CD14-positive monocyte (primary cell): ENCODE results near the gene PCED1A. TPM values are rescaled to one million over a fixed set of nuclear protein-coding genes. Genes with fewer than 3 reads are reported as not detected.

Experiments
- DNase-seq, 3 donors: peaks; one replicate each; pipeline ENCODE4 v3.0.0-alpha.2; 2011 to 2022
- H2AFZ ChIP-seq: 2 replicates; pipeline ENCODE4 v1.6.0; 2012; ENCODE audit warnings: mild to moderate bottlenecking, low read depth, low read length, inconsistent platforms; ENCODE audit not compliant: insufficient read depth, poor library complexity, severe bottlenecking
- H3K27ac ChIP-seq, 2 donors: 1 replicate in 1 of 2; 2 replicates in 1 of 2; pipeline ENCODE4 v1.5.1; 2012 to 2013; ENCODE audit warnings: low read length in 2 of 2, control low read depth in 1 of 2, inconsistent platforms in 1 of 2, low read depth in 1 of 2, mild to moderate bottlenecking in 1 of 2
- H3K27me3 ChIP-seq, 2 donors: one replicate each; pipeline versions ENCODE4 v1.6.0 to v1.6.1; 2011 to 2013; ENCODE audit warnings: low read length in 2 of 2; ENCODE audit not compliant: control insufficient read depth in 2 of 2, insufficient read depth in 2 of 2
- H3K36me3 ChIP-seq, 2 donors: replicated peaks in 1 of 2; 1 replicate in 1 of 2; 2 replicates in 1 of 2; pipeline versions ENCODE4 v1.5.1 to v1.6.1; 2012 to 2013; ENCODE audit warnings: low read length in 2 of 2, control low read depth in 1 of 2, inconsistent platforms in 1 of 2, mild to moderate bottlenecking in 1 of 2; ENCODE audit not compliant: insufficient read depth in 2 of 2, control insufficient read depth in 1 of 2
- H3K4me1 ChIP-seq, 2 donors: 1 replicate in 1 of 2; 2 replicates in 1 of 2; pipeline versions ENCODE4 v1.5.1 to v1.6.1; 2012 to 2013; ENCODE audit warnings: low read length in 2 of 2, control low read depth in 1 of 2, inconsistent platforms in 1 of 2, mild to moderate bottlenecking in 1 of 2, moderate library complexity in 1 of 2; ENCODE audit not compliant: insufficient read depth in 2 of 2, control insufficient read depth in 1 of 2
- H3K4me2 ChIP-seq: replicated peaks from 2 replicates; pipeline ENCODE3; 2012; ENCODE audit warnings: low read length, moderate library complexity, mild to moderate bottlenecking; ENCODE audit not compliant: poor library complexity, severe bottlenecking; ENCODE audit errors: extremely low read depth
- H3K4me3 ChIP-seq, 3 experiments: fragments of 200-600 bp in 1 of 3; sonication (generic) in 1 of 3; replicated peaks in 1 of 3; 1 replicate in 2 of 3; 2 replicates in 1 of 3; pipeline ENCODE4 v1.5.1; 2011 to 2013; ENCODE audit warnings: low read length in 3 of 3, mild to moderate bottlenecking in 3 of 3, control low read depth in 2 of 3, low read depth in 2 of 3, inconsistent platforms in 1 of 3, moderate library complexity in 1 of 3
- H3K79me2 ChIP-seq: 2 replicates; pipeline ENCODE4 v1.6.0; 2012; ENCODE audit warnings: mild to moderate bottlenecking, control low read depth, inconsistent platforms, low read length, moderate library complexity; ENCODE audit not compliant: insufficient read depth
- H3K9ac ChIP-seq: 2 replicates; pipeline ENCODE4 v1.6.0; 2017; ENCODE audit warnings: low read length, mild to moderate bottlenecking; ENCODE audit not compliant: insufficient read depth, poor library complexity, severe bottlenecking
- H3K9me3 ChIP-seq, 2 donors: replicated peaks in 1 of 2; 1 replicate in 1 of 2; 2 replicates in 1 of 2; pipeline versions ENCODE4 v1.5.1 to v1.6.1; 2012 to 2013; ENCODE audit warnings: low read length in 2 of 2, control low read depth in 1 of 2; ENCODE audit not compliant: control insufficient read depth in 1 of 2, insufficient read depth in 1 of 2
- H4K20me1 ChIP-seq: 2 replicates; pipeline ENCODE4 v1.6.0; 2012; ENCODE audit warnings: mild to moderate bottlenecking, low read length, control low read depth, moderate library complexity; ENCODE audit not compliant: insufficient read depth
- H3K27ac Mint-ChIP-seq, 7 donors: one replicate each; pipeline ENCODE4 v1.8.0; 2020; ENCODE audit warnings: mild to moderate bottlenecking in 7 of 7, mixed read lengths in 7 of 7, moderate library complexity in 6 of 7, inconsistent platforms in 2 of 7
- H3K27me3 Mint-ChIP-seq, 3 donors: one replicate each; pipeline ENCODE4 v1.8.0; 2021 to 2022; ENCODE audit warnings: low read depth in 3 of 3, mild to moderate bottlenecking in 3 of 3, mixed read lengths in 3 of 3, moderate library complexity in 3 of 3, inconsistent platforms in 1 of 3
- H3K36me3 Mint-ChIP-seq, 2 donors: one replicate each; pipeline ENCODE4 v1.8.0; 2020; ENCODE audit warnings: mixed read lengths in 2 of 2, inconsistent platforms in 1 of 2, mild to moderate bottlenecking in 1 of 2
- H3K4me1 Mint-ChIP-seq: one replicate; pipeline ENCODE4 v1.8.0; 2020; ENCODE audit warnings: mild to moderate bottlenecking, mixed read lengths
- H3K4me3 Mint-ChIP-seq, 2 donors: one replicate each; pipeline ENCODE4 v1.8.0; 2020; ENCODE audit warnings: mild to moderate bottlenecking in 2 of 2, mixed read lengths in 2 of 2, moderate library complexity in 1 of 2
- H3K9me3 Mint-ChIP-seq, 7 donors: one replicate each; pipeline ENCODE4 v1.8.0; 2020 to 2022; ENCODE audit warnings: mixed read lengths in 7 of 7, mild to moderate bottlenecking in 6 of 7, moderate library complexity in 6 of 7, inconsistent platforms in 2 of 7
- WGBS: methylation state at CpG from one replicate; pipeline ENCODE4 v1.1.5; 2013; ENCODE audit warnings: missing lambda C conversion rate; ENCODE audit not compliant: insufficient coverage; 5-methylcytosine and 5-hydroxymethylcytosine counted together
- intact Hi-C, 2 donors: fragments of 100-400 bp; cut with micrococcal nuclease; formaldehyde crosslinking; loops; one replicate each; pipeline versions ENCODE4 v1.15.0 to v1.15.1; 2023
- polyA plus RNA-seq, 3 donors: library from polyadenylated mRNA; depleted of rRNA in 1 of 3; unstranded in 2 of 3; stranded (reverse) in 1 of 3; fragments of 300-500 nt in 2 of 3; fragments of >200 nt in 1 of 3; fragmentation: Illumina TruSeq in 2 of 3; gene quantifications; 1 replicate in 2 of 3; 2 replicates in 1 of 3; pipeline ENCODE4 v1.2.3, GENCODE V29; 2012 to 2021
- TF ChIP-seq, protein P1 (sequence below): fragments of 200-600 bp; IDR thresholded peaks from one replicate; pipeline ENCODE4 v1.8.0; 2022; ENCODE audit warnings: antibody characterized with exemption, mild to moderate bottlenecking

Gene PCED1A
- polyA plus RNA-seq, 3 donors: 9.1 to 85.2 (median 10.2) TPM

DNA sequence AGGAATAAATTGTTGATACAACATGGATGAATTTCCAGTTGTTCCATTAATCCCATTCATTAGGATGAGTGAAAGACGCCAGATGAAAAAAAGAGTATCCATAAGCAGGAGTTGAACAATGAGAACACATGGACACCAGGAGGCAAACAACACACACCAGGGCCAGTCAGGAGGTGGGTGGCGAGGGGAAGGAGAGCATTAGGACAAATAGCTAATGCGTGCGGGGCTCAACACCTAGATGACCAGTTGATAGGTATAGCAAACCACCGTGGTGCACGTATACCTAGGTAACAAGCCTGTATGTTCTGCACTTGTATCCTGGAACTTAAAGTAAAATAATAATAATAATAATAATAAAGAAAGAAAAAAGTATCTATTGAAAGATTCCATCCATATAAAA lies 11.1 kb downstream of the PCED1A start:
- Histone ChIP-seq H4K20me1 (no peaks in the 10 kb centered on the region), H3K27me3 (peaks cover 11 to 20% of the 10 kb centered on the region in 2 donors), H3K9ac (no peak overlapping the region), H2AFZ (no peak overlapping the region), H3K4me3 (no peak overlapping the region), H3K79me2 (no peaks in the 10 kb centered on the region), H3K4me1 (peaks cover 15 to 18% of the 10 kb centered on the region in 2 donors), H3K27ac (no peak overlapping the region), H3K36me3 (no peaks in the 10 kb centered on the region), H3K9me3 (no peaks in the 10 kb centered on the region), H3K4me2 (no peak overlapping the region)
- H3K36me3 Mint-ChIP-seq: peaks cover 3 to 4% of the 10 kb centered on the region in 2 donors
- DNase-seq: no peak
- WGBS: 25% methylated on average over 1 of the region's 6 CpGs
- peaks cover 4 to 30% (median 10%) of the 10 kb centered on the region in 3 donors for H3K27me3 Mint-ChIP-seq
- peaks cover 0 to 2% (median 0%) of the 10 kb centered on the region in 7 donors for H3K9me3 Mint-ChIP-seq
- peaks cover 18% of the 10 kb centered on the region for H3K4me1 Mint-ChIP-seq
- intact Hi-C loops: no loop called here
- H3K27ac Mint-ChIP-seq: no peak overlapping the region
- TF ChIP-seq, protein P1, sequence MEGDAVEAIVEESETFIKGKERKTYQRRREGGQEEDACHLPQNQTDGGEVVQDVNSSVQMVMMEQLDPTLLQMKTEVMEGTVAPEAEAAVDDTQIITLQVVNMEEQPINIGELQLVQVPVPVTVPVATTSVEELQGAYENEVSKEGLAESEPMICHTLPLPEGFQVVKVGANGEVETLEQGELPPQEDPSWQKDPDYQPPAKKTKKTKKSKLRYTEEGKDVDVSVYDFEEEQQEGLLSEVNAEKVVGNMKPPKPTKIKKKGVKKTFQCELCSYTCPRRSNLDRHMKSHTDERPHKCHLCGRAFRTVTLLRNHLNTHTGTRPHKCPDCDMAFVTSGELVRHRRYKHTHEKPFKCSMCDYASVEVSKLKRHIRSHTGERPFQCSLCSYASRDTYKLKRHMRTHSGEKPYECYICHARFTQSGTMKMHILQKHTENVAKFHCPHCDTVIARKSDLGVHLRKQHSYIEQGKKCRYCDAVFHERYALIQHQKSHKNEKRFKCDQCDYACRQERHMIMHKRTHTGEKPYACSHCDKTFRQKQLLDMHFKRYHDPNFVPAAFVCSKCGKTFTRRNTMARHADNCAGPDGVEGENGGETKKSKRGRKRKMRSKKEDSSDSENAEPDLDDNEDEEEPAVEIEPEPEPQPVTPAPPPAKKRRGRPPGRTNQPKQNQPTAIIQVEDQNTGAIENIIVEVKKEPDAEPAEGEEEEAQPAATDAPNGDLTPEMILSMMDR: no peak
- no peak overlapping the region for H3K4me3 Mint-ChIP-seq

DNA sequence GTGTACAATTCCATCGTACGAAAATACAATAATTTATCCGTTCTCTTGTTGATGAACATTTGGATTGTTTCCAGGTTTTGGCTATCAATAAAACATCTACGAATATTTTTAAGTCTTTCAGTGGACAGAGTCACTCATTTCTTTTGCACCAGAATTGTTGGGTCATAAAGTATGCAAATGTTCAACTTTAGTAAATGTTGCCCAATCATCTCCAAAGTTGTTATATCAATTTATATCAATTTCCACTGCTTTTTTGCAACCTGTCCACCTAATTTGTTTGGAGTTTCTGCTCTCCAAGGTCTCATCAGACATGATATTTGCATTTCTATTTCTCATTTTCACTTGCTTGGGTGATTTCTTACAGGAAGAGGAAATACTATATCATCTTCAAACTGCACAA lies 13.8 kb downstream of the PCED1A start:
- Histone ChIP-seq H3K9ac (no peak overlapping the region), H3K27ac (no peak overlapping the region), H3K4me3 (no peak overlapping the region), H3K27me3 (peaks cover 15 to 27% of the 10 kb centered on the region in 2 donors), H4K20me1 (no peaks in the 10 kb centered on the region), H3K36me3 (no peaks in the 10 kb centered on the region), H3K9me3 (no peaks in the 10 kb centered on the region), H3K79me2 (no peaks in the 10 kb centered on the region), H2AFZ (no peak overlapping the region), H3K4me1 (peaks cover 2 to 3% of the 10 kb centered on the region in 2 donors), H3K4me2 (no peak overlapping the region)
- WGBS: 100% methylated on average over 2 of the region's 4 CpGs
- no peak for DNase-seq
- Mint-ChIP-seq H3K27me3 (peaks cover 11 to 37% (median 17%) of the 10 kb centered on the region in 3 donors), H3K27ac (no peak overlapping the region), H3K9me3 (peaks cover 0 to 2% (median 0%) of the 10 kb centered on the region in 7 donors), H3K36me3 (no peaks in the 10 kb centered on the region), H3K4me3 (no peak overlapping the region), H3K4me1 (peaks cover 2% of the 10 kb centered on the region)
- TF ChIP-seq, protein P1: no peak
- intact Hi-C loops: no loop called here
